GM23248 (cell line): Measurements from ENCODE around the gene CPTP.

Experiments used
- EZH2 ChIP-seq: fragments of 200-600 bp; sonication (generic); IDR thresholded peaks from 2 replicates; pipeline ENCODE4 v1.6.1; 2018; ENCODE audit warnings: antibody characterized with exemption, mild to moderate bottlenecking; ENCODE audit not compliant: insufficient read depth, poor library complexity, severe bottlenecking
- EZH2phosphoT487 ChIP-seq: fragments of 200-600 bp; sonication (generic); IDR thresholded peaks from 2 replicates; pipeline ENCODE4 v1.6.1; 2018; ENCODE audit warnings: antibody characterized with exemption, moderate library complexity, mild to moderate bottlenecking, low read depth; ENCODE audit not compliant: insufficient read depth

DNA sequence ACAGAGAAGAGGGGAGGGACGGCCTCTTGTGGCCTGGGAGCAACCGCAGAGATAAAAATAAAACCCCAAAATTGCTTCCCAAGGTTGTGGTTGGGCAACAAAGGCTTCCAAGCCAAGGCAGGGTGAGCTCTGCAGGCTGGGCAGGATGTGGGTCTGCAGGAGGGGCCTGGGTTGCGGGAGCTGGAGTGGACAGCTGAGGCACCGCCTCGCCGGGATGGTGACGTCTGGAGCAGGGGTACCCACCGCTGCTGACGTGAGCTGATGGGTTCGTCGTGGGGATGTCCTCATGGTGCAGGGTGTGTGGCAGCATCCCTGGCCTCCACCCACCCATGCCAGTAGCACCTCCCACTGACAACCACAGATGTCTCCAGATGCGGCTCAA, 46.8 kb downstream of the CPTP start:
- TF ChIP-seq EZH2 (no peak), EZH2phosphoT487 (no peak)
